CD14-positive monocyte (primary cell): ENCODE measurements around the gene ACP7. TPM values are rescaled to one million over a fixed set of nuclear protein-coding genes. Genes with fewer than 3 reads are reported as not detected.

Experiments
- DNase-seq, 3 donors: peaks; one replicate each; pipeline ENCODE4 v3.0.0-alpha.2; 2011 to 2022
- H2AFZ ChIP-seq: 2 replicates; pipeline ENCODE4 v1.6.0; 2012; ENCODE audit warnings: mild to moderate bottlenecking, low read depth, low read length, inconsistent platforms; ENCODE audit not compliant: insufficient read depth, poor library complexity, severe bottlenecking
- H3K27ac ChIP-seq, 2 donors: 1 replicate in 1 of 2; 2 replicates in 1 of 2; pipeline ENCODE4 v1.5.1; 2012 to 2013; ENCODE audit warnings: low read length in 2 of 2, control low read depth in 1 of 2, inconsistent platforms in 1 of 2, low read depth in 1 of 2, mild to moderate bottlenecking in 1 of 2
- H3K27me3 ChIP-seq, 2 donors: one replicate each; pipeline versions ENCODE4 v1.6.0 to v1.6.1; 2011 to 2013; ENCODE audit warnings: low read length in 2 of 2; ENCODE audit not compliant: control insufficient read depth in 2 of 2, insufficient read depth in 2 of 2
- H3K36me3 ChIP-seq, 2 donors: replicated peaks in 1 of 2; 1 replicate in 1 of 2; 2 replicates in 1 of 2; pipeline versions ENCODE4 v1.5.1 to v1.6.1; 2012 to 2013; ENCODE audit warnings: low read length in 2 of 2, control low read depth in 1 of 2, inconsistent platforms in 1 of 2, mild to moderate bottlenecking in 1 of 2; ENCODE audit not compliant: insufficient read depth in 2 of 2, control insufficient read depth in 1 of 2
- H3K4me1 ChIP-seq, 2 donors: 1 replicate in 1 of 2; 2 replicates in 1 of 2; pipeline versions ENCODE4 v1.5.1 to v1.6.1; 2012 to 2013; ENCODE audit warnings: low read length in 2 of 2, control low read depth in 1 of 2, inconsistent platforms in 1 of 2, mild to moderate bottlenecking in 1 of 2, moderate library complexity in 1 of 2; ENCODE audit not compliant: insufficient read depth in 2 of 2, control insufficient read depth in 1 of 2
- H3K4me2 ChIP-seq: replicated peaks from 2 replicates; pipeline ENCODE3; 2012; ENCODE audit warnings: low read length, moderate library complexity, mild to moderate bottlenecking; ENCODE audit not compliant: poor library complexity, severe bottlenecking; ENCODE audit errors: extremely low read depth
- H3K4me3 ChIP-seq, 3 experiments: fragments of 200-600 bp in 1 of 3; sonication (generic) in 1 of 3; replicated peaks in 1 of 3; 1 replicate in 2 of 3; 2 replicates in 1 of 3; pipeline ENCODE4 v1.5.1; 2011 to 2013; ENCODE audit warnings: low read length in 3 of 3, mild to moderate bottlenecking in 3 of 3, control low read depth in 2 of 3, low read depth in 2 of 3, inconsistent platforms in 1 of 3, moderate library complexity in 1 of 3
- H3K79me2 ChIP-seq: 2 replicates; pipeline ENCODE4 v1.6.0; 2012; ENCODE audit warnings: mild to moderate bottlenecking, control low read depth, inconsistent platforms, low read length, moderate library complexity; ENCODE audit not compliant: insufficient read depth
- H3K9ac ChIP-seq: 2 replicates; pipeline ENCODE4 v1.6.0; 2017; ENCODE audit warnings: low read length, mild to moderate bottlenecking; ENCODE audit not compliant: insufficient read depth, poor library complexity, severe bottlenecking
- H3K9me3 ChIP-seq, 2 donors: replicated peaks in 1 of 2; 1 replicate in 1 of 2; 2 replicates in 1 of 2; pipeline versions ENCODE4 v1.5.1 to v1.6.1; 2012 to 2013; ENCODE audit warnings: low read length in 2 of 2, control low read depth in 1 of 2; ENCODE audit not compliant: control insufficient read depth in 1 of 2, insufficient read depth in 1 of 2
- H4K20me1 ChIP-seq: 2 replicates; pipeline ENCODE4 v1.6.0; 2012; ENCODE audit warnings: mild to moderate bottlenecking, low read length, control low read depth, moderate library complexity; ENCODE audit not compliant: insufficient read depth
- H3K27ac Mint-ChIP-seq, 7 donors: one replicate each; pipeline ENCODE4 v1.8.0; 2020; ENCODE audit warnings: mild to moderate bottlenecking in 7 of 7, mixed read lengths in 7 of 7, moderate library complexity in 6 of 7, inconsistent platforms in 2 of 7
- H3K27me3 Mint-ChIP-seq, 3 donors: one replicate each; pipeline ENCODE4 v1.8.0; 2021 to 2022; ENCODE audit warnings: low read depth in 3 of 3, mild to moderate bottlenecking in 3 of 3, mixed read lengths in 3 of 3, moderate library complexity in 3 of 3, inconsistent platforms in 1 of 3
- H3K36me3 Mint-ChIP-seq, 2 donors: one replicate each; pipeline ENCODE4 v1.8.0; 2020; ENCODE audit warnings: mixed read lengths in 2 of 2, inconsistent platforms in 1 of 2, mild to moderate bottlenecking in 1 of 2
- H3K4me1 Mint-ChIP-seq: one replicate; pipeline ENCODE4 v1.8.0; 2020; ENCODE audit warnings: mild to moderate bottlenecking, mixed read lengths
- H3K4me3 Mint-ChIP-seq, 2 donors: one replicate each; pipeline ENCODE4 v1.8.0; 2020; ENCODE audit warnings: mild to moderate bottlenecking in 2 of 2, mixed read lengths in 2 of 2, moderate library complexity in 1 of 2
- H3K9me3 Mint-ChIP-seq, 7 donors: one replicate each; pipeline ENCODE4 v1.8.0; 2020 to 2022; ENCODE audit warnings: mixed read lengths in 7 of 7, mild to moderate bottlenecking in 6 of 7, moderate library complexity in 6 of 7, inconsistent platforms in 2 of 7
- CTCF ChIP-seq: fragments of 200-600 bp; IDR thresholded peaks from one replicate; pipeline ENCODE4 v1.8.0; 2022; ENCODE audit warnings: antibody characterized with exemption, mild to moderate bottlenecking
- WGBS: methylation state at CpG from one replicate; pipeline ENCODE4 v1.1.5; 2013; ENCODE audit warnings: missing lambda C conversion rate; ENCODE audit not compliant: insufficient coverage; 5-methylcytosine and 5-hydroxymethylcytosine counted together
- intact Hi-C, 2 donors: fragments of 100-400 bp; cut with micrococcal nuclease; formaldehyde crosslinking; loops; one replicate each; pipeline versions ENCODE4 v1.15.0 to v1.15.1; 2023
- polyA plus RNA-seq, 3 donors: library from polyadenylated mRNA; depleted of rRNA in 1 of 3; unstranded in 2 of 3; stranded (reverse) in 1 of 3; fragments of 300-500 nt in 2 of 3; fragments of >200 nt in 1 of 3; fragmentation: Illumina TruSeq in 2 of 3; gene quantifications; 1 replicate in 2 of 3; 2 replicates in 1 of 3; pipeline ENCODE4 v1.2.3, GENCODE V29; 2012 to 2021

The ACP7 gene
- polyA plus RNA-seq, 3 donors = not detected

- Mint-ChIP-seq H3K4me3 (peak overlapping the region in 1 of 2 donors; percentile 67), H3K36me3 (no peaks in the 10 kb centered on the region), H3K4me1 (peaks cover 6% of the 10 kb centered on the region), H3K9me3 (peaks cover 0 to 5% (median 3%) of the 10 kb centered on the region in 7 donors), H3K27me3 (peaks cover 52 to 74% (median 57%) of the 10 kb centered on the region in 3 donors), H3K27ac (no peak overlapping the region)
- Histone ChIP-seq H4K20me1 (no peaks in the 10 kb centered on the region), H3K4me1 (no peaks in the 10 kb centered on the region), H3K4me2 (no peak overlapping the region), H3K27ac (no peak overlapping the region), H3K36me3 (no peaks in the 10 kb centered on the region), H2AFZ (no peak overlapping the region), H3K9me3 (peaks cover 0 to 7% of the 10 kb centered on the region in 2 donors), H3K79me2 (no peaks in the 10 kb centered on the region), H3K27me3 (peaks cover 27 to 46% of the 10 kb centered on the region in 2 donors), H3K9ac (no peak overlapping the region), H3K4me3 (no peak overlapping the region)
- intact Hi-C loops = no loop called here
- WGBS = no CpG with 5 or more reads among the region's 8 CpGs
- DNase-seq = no peak
- no peak for TF ChIP-seq CTCF
These were observed 1.2 kb downstream of the ACP7 start for GRCh38 chr19:39085392-39085791.

- Histone ChIP-seq H3K27me3 (peaks cover 27 to 42% of the 10 kb centered on the region in 2 donors), H3K79me2 (no peaks in the 10 kb centered on the region), H3K4me2 (no peak overlapping the region), H3K4me1 (no peaks in the 10 kb centered on the region), H3K27ac (no peak overlapping the region), H3K9ac (no peak overlapping the region), H3K4me3 (no peak overlapping the region), H3K9me3 (peaks cover 0 to 7% of the 10 kb centered on the region in 2 donors), H3K36me3 (no peaks in the 10 kb centered on the region), H2AFZ (no peak overlapping the region), H4K20me1 (no peaks in the 10 kb centered on the region)
- intact Hi-C loops = no loop called here
- H3K27me3 Mint-ChIP-seq = peaks cover 46 to 73% (median 52%) of the 10 kb centered on the region in 3 donors
- DNase-seq = no peak
- peaks cover 6% of the 10 kb centered on the region for H3K4me1 Mint-ChIP-seq
- no peak for TF ChIP-seq CTCF
- no peak overlapping the region for H3K4me3 Mint-ChIP-seq
- 100% methylated on average over 1 of the region's 4 CpGs for WGBS
- peaks cover 0 to 7% (median 3%) of the 10 kb centered on the region in 7 donors for H3K9me3 Mint-ChIP-seq
- H3K36me3 Mint-ChIP-seq = no peaks in the 10 kb centered on the region
- no peak overlapping the region for H3K27ac Mint-ChIP-seq
These were observed 2.2 kb downstream of the ACP7 start for GRCh38 chr19:39086386-39086785.
